Cardiac muscle cell (in vitro differentiated cells and primary cell): Measurements from ENCODE around the gene HMCN1. TPM values are rescaled to one million over a fixed set of nuclear protein-coding genes. Genes with fewer than 3 reads are reported as not detected.
A peak's percentile ranks its signal among the peaks of the same experiment; 100 is the strongest.

Experiments
- DNase-seq, 2 donors: peaks; one replicate each; pipeline versions ENCODE4 v3.0.0 to v3.0.0-alpha.2; 2010 to 2017; ENCODE audit warnings: low read depth in 1 of 2, low spot score in 1 of 2
- H3K27ac ChIP-seq: fragments of 200-600 bp; sonication (generic); 2 replicates; pipeline ENCODE4 v1.5.1; 2016
- H3K27me3 ChIP-seq: fragments of 200-600 bp; sonication (generic); 2 replicates; pipeline ENCODE4 v1.6.0; 2016; ENCODE audit warnings: control low read depth
- H3K36me3 ChIP-seq: fragments of 200-600 bp; sonication (generic); 2 replicates; pipeline ENCODE4 v1.5.1; 2016; ENCODE audit warnings: control low read depth
- H3K4me1 ChIP-seq: fragments of 200-600 bp; sonication (generic); 2 replicates; pipeline ENCODE4 v1.8.1; 2017; ENCODE audit warnings: low read depth, mild to moderate bottlenecking, mixed run types
- H3K4me3 ChIP-seq: fragments of 200-600 bp; sonication (generic); 2 replicates; pipeline ENCODE4 v1.5.1; 2016; ENCODE audit warnings: mild to moderate bottlenecking
- H3K9me3 ChIP-seq: fragments of 200-600 bp; sonication (generic); 2 replicates; pipeline ENCODE4 v1.5.1; 2017; ENCODE audit warnings: low read depth, mild to moderate bottlenecking, control low read depth
- CTCF ChIP-seq: IDR thresholded peaks from 2 replicates; pipeline ENCODE4 v1.5.1; 2012; ENCODE audit warnings: low read depth, mild to moderate bottlenecking, low read length
- polyA plus RNA-seq: library from polyadenylated mRNA; unstranded; fragments of >200 nt; fragmentation: Nextera tagmentation; extraction: Ambion mirVana; gene quantifications from 2 replicates; pipeline ENCODE4 v1.2.1, GENCODE V29; 2016
- total RNA-seq: library from RNA; depleted of rRNA; stranded (reverse); fragments of >200 nt; gene quantifications from 2 replicates; pipeline ENCODE4 v1.2.3, GENCODE V29; 2016

HMCN1 gene
- total and polyA plus RNA-seq, 2 experiments from 2014 or later: 4.9 to 28.5 TPM

- TF ChIP-seq CTCF: no peak
- no peaks in the 10 kb centered on the region for H3K27me3 ChIP-seq
- no peaks in the 10 kb centered on the region for H3K36me3 ChIP-seq
- no peak overlapping the region for H3K27ac ChIP-seq
- no peak for DNase-seq
- no peaks in the 10 kb centered on the region for H3K4me1 ChIP-seq
- H3K9me3 ChIP-seq: no peaks in the 10 kb centered on the region
- H3K4me3 ChIP-seq: no peak overlapping the region
Measured at GRCh38 chr1:185824106-185824505, 89.9 kb downstream of the HMCN1 start.

- Histone ChIP-seq H3K4me3 (no peak overlapping the region), H3K4me1 (no peaks in the 10 kb centered on the region), H3K27me3 (no peaks in the 10 kb centered on the region), H3K36me3 (no peaks in the 10 kb centered on the region), H3K9me3 (no peaks in the 10 kb centered on the region), H3K27ac (no peak overlapping the region)
- TF ChIP-seq CTCF: no peak
- DNase-seq: peak in 1 of 2 donors; percentile 48
Measured at GRCh38 chr1:185825556-185825955, 91.4 kb downstream of the HMCN1 start.

GRCh38 chr1:185834371-185834905 lies 100.2 kb downstream of the HMCN1 start:
- DNase-seq: peak in 1 of 2 donors; percentile 64
- Histone ChIP-seq H3K27me3 (no peaks in the 10 kb centered on the region), H3K4me1 (no peaks in the 10 kb centered on the region), H3K27ac (no peak overlapping the region), H3K9me3 (no peaks in the 10 kb centered on the region), H3K4me3 (no peak overlapping the region), H3K36me3 (no peaks in the 10 kb centered on the region)
- TF ChIP-seq CTCF: no peak

GRCh38 chr1:185835191-185835590 lies 101.0 kb downstream of the HMCN1 start:
- Histone ChIP-seq H3K27me3 (no peaks in the 10 kb centered on the region), H3K4me3 (no peak overlapping the region), H3K27ac (no peak overlapping the region), H3K36me3 (no peaks in the 10 kb centered on the region), H3K9me3 (no peaks in the 10 kb centered on the region), H3K4me1 (no peaks in the 10 kb centered on the region)
- no peak for DNase-seq
- TF ChIP-seq CTCF: no peak

GRCh38 chr1:185837711-185838110 lies 103.5 kb downstream of the HMCN1 start:
- no peaks in the 10 kb centered on the region for H3K4me1 ChIP-seq
- H3K27me3 ChIP-seq: no peaks in the 10 kb centered on the region
- peak in 1 of 2 donors; percentile 46 for DNase-seq
- no peaks in the 10 kb centered on the region for H3K36me3 ChIP-seq
- H3K9me3 ChIP-seq: no peaks in the 10 kb centered on the region
- H3K27ac ChIP-seq: no peak overlapping the region
- H3K4me3 ChIP-seq: no peak overlapping the region
- TF ChIP-seq CTCF: no peak
